ENCODE results near the gene ARHGAP15. TPM values are rescaled to one million over a fixed set of nuclear protein-coding genes. Genes with fewer than 3 reads are reported as not detected.

ARHGAP15 gene
- total RNA-seq, 1 experiment from 2014 or later, result 82.8 TPM

DNA sequence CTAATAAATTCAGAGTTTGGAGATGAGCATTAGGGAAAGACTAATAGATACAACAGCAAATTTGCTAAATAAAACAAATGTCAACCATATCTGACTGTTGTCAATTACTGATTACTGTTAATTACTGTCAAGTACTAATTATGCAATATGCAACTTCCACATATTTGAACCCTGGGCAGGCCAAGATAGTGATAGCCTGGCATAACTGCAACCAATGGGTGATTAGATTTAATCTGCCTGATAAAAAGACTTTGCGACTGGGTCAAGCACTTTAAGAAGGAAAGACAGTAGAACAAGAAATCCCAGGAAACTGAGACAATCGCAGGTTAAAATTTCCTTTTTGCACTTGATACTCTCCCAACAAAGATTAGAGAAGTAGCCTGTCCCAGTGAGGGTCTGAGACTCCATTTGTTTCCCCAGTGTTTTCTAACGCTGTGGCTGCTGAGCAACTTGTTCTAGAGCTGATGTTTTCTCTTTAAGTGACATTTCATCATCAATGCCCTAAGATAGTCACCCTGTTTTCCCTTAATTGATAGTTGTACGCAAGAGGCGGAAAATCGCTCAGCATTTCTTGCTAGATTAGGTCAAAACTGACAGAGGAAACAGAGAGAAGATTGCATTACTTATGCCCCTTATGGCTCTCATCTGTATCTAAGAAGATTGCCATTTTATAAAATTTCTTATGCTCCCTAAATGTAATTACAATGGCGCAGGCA is 17.8 kb downstream of the ARHGAP15 start:
- no peak overlapping the region for H3K4me2 ChIP-seq (ENCODE audit: low read depth, low read length, poor library complexity, severe bottlenecking)

GRCh38 chr2:143148011-143148410 is 18.8 kb downstream of the ARHGAP15 start:
- no peak overlapping the region for H3K4me3 ChIP-seq (ENCODE audit: low read length)
- no peaks in the 10 kb centered on the region for H3K27me3 ChIP-seq (ENCODE audit: low read length)
- H2AFZ ChIP-seq (ENCODE audit: low read length), result no peak overlapping the region
- DNase-seq, result no peak
- no peaks in the 10 kb centered on the region for H3K9me2 ChIP-seq (replicated peaks; ENCODE audit: insufficient read depth, low read length)
- H3K9ac ChIP-seq (ENCODE audit: low read length), result no peak overlapping the region
- no peaks in the 10 kb centered on the region for H3K9me3 ChIP-seq (ENCODE audit: low read length)
- no peaks in the 10 kb centered on the region for H4K20me1 ChIP-seq (ENCODE audit: insufficient read depth, low read depth, low read length)
- H3K4me2 ChIP-seq (ENCODE audit: low read depth, low read length, poor library complexity, severe bottlenecking), result peak overlapping the region; percentile 1
- no peaks in the 10 kb centered on the region for H3K36me3 ChIP-seq (ENCODE audit: insufficient read depth, low read length)
- peak overlapping the region; percentile 55 for H3K27ac ChIP-seq (ENCODE audit: low read length)
- H3K4me1 ChIP-seq (ENCODE audit: low read length), result peaks cover 91% of the 10 kb centered on the region
- peaks cover 94% of the 10 kb centered on the region for H3K79me2 ChIP-seq (ENCODE audit: low read length)

More for the DNA sequence above, 17.8 kb downstream of the ARHGAP15 start:
- DNase-seq, result no peak
- Histone ChIP-seq H3K9me3 (ENCODE audit: low read length) (no peaks in the 10 kb centered on the region), H3K4me3 (ENCODE audit: low read length) (no peak overlapping the region), H3K4me1 (ENCODE audit: low read length) (peaks cover 91% of the 10 kb centered on the region), H3K27ac (ENCODE audit: low read length) (no peak overlapping the region; the same call in 1 of the 2 replicates), H3K9me2 (replicated peaks; ENCODE audit: insufficient read depth, low read length) (no peaks in the 10 kb centered on the region), H3K9ac (ENCODE audit: low read length) (no peak overlapping the region), H4K20me1 (ENCODE audit: insufficient read depth, low read depth, low read length) (no peaks in the 10 kb centered on the region), H3K27me3 (ENCODE audit: low read length) (no peaks in the 10 kb centered on the region), H2AFZ (ENCODE audit: low read length) (no peak overlapping the region), H3K36me3 (ENCODE audit: insufficient read depth, low read length) (no peaks in the 10 kb centered on the region), H3K79me2 (ENCODE audit: low read length) (peaks cover 94% of the 10 kb centered on the region)

- Histone ChIP-seq H3K4me1 (ENCODE audit: low read length) (peaks cover 92% of the 10 kb centered on the region), H3K36me3 (ENCODE audit: insufficient read depth, low read length) (no peaks in the 10 kb centered on the region), H4K20me1 (ENCODE audit: insufficient read depth, low read depth, low read length) (no peaks in the 10 kb centered on the region), H3K9me2 (replicated peaks; ENCODE audit: insufficient read depth, low read length) (no peaks in the 10 kb centered on the region), H3K4me3 (ENCODE audit: low read length) (no peak overlapping the region), H3K9ac (ENCODE audit: low read length) (no peak overlapping the region), H3K4me2 (ENCODE audit: low read depth, low read length, poor library complexity, severe bottlenecking) (peak overlapping the region; percentile 1), H3K27me3 (ENCODE audit: low read length) (no peaks in the 10 kb centered on the region), H2AFZ (ENCODE audit: low read length) (no peak overlapping the region), H3K79me2 (ENCODE audit: low read length) (peaks cover 87% of the 10 kb centered on the region), H3K27ac (ENCODE audit: low read length) (peak overlapping the region; percentile 55), H3K9me3 (ENCODE audit: low read length) (no peaks in the 10 kb centered on the region)
- DNase-seq, result no peak
Observed at GRCh38 chr2:143148757-143149156, 19.5 kb downstream of the ARHGAP15 start.

- Histone ChIP-seq H3K79me2 (ENCODE audit: low read length) (peaks cover 84% of the 10 kb centered on the region), H3K9ac (ENCODE audit: low read length) (peak overlapping the region; percentile 46), H3K27ac (ENCODE audit: low read length) (peak overlapping the region; percentile 76), H4K20me1 (ENCODE audit: insufficient read depth, low read depth, low read length) (no peaks in the 10 kb centered on the region), H3K4me1 (ENCODE audit: low read length) (peaks cover 96% of the 10 kb centered on the region), H3K9me2 (replicated peaks; ENCODE audit: insufficient read depth, low read length) (no peaks in the 10 kb centered on the region), H3K9me3 (ENCODE audit: low read length) (no peaks in the 10 kb centered on the region), H3K4me2 (ENCODE audit: low read depth, low read length, poor library complexity, severe bottlenecking) (peak overlapping the region; percentile 62), H3K36me3 (ENCODE audit: insufficient read depth, low read length) (no peaks in the 10 kb centered on the region), H3K27me3 (ENCODE audit: low read length) (no peaks in the 10 kb centered on the region), H2AFZ (ENCODE audit: low read length) (no peak overlapping the region), H3K4me3 (ENCODE audit: low read length) (peak overlapping the region; percentile 29)
- DNase-seq, result peak; percentile 80
Observed at GRCh38 chr2:143150287-143150686, 21.1 kb downstream of the ARHGAP15 start.

- no peaks in the 10 kb centered on the region for H4K20me1 ChIP-seq (ENCODE audit: insufficient read depth, low read depth, low read length)
- no peaks in the 10 kb centered on the region for H3K9me2 ChIP-seq (replicated peaks; ENCODE audit: insufficient read depth, low read length)
- H3K9ac ChIP-seq (ENCODE audit: low read length), result no peak overlapping the region
- H3K4me3 ChIP-seq (ENCODE audit: low read length), result no peak overlapping the region
- H3K4me1 ChIP-seq (ENCODE audit: low read length), result peaks cover 97% of the 10 kb centered on the region
- peak overlapping the region; percentile 62 for H3K4me2 ChIP-seq (ENCODE audit: low read depth, low read length, poor library complexity, severe bottlenecking)
- no peaks in the 10 kb centered on the region; the same call in 1 of the 2 replicates for H3K36me3 ChIP-seq (ENCODE audit: insufficient read depth, low read length)
- no peak overlapping the region for H2AFZ ChIP-seq (ENCODE audit: low read length)
- H3K9me3 ChIP-seq (ENCODE audit: low read length), result no peaks in the 10 kb centered on the region
- no peak for DNase-seq
- no peaks in the 10 kb centered on the region for H3K27me3 ChIP-seq (ENCODE audit: low read length)
- peaks cover 87% of the 10 kb centered on the region for H3K79me2 ChIP-seq (ENCODE audit: low read length)
- H3K27ac ChIP-seq (ENCODE audit: low read length), result peak overlapping the region; percentile 76
Observed at GRCh38 chr2:143151111-143151752, 22.0 kb downstream of the ARHGAP15 start.

- H2AFZ ChIP-seq (ENCODE audit: low read length), result no peak overlapping the region
- peaks cover 97% of the 10 kb centered on the region for H3K4me1 ChIP-seq (ENCODE audit: low read length)
- H3K9me3 ChIP-seq (ENCODE audit: low read length), result no peaks in the 10 kb centered on the region
- peaks cover 86% of the 10 kb centered on the region for H3K79me2 ChIP-seq (ENCODE audit: low read length)
- no peak overlapping the region for H3K9ac ChIP-seq (ENCODE audit: low read length)
- H3K27me3 ChIP-seq (ENCODE audit: low read length), result no peaks in the 10 kb centered on the region
- H3K9me2 ChIP-seq (replicated peaks; ENCODE audit: insufficient read depth, low read length), result no peaks in the 10 kb centered on the region
- no peak overlapping the region; the same call in 1 of the 2 replicates for H3K4me3 ChIP-seq (ENCODE audit: low read length)
- peak overlapping the region; percentile 42 for H3K4me2 ChIP-seq (ENCODE audit: low read depth, low read length, poor library complexity, severe bottlenecking)
- no peaks in the 10 kb centered on the region; the same call in 1 of the 2 replicates for H3K36me3 ChIP-seq (ENCODE audit: insufficient read depth, low read length)
- DNase-seq, result no peak
- H3K27ac ChIP-seq (ENCODE audit: low read length), result peak overlapping the region; percentile 76; the same call in 1 of the 2 replicates
- H4K20me1 ChIP-seq (ENCODE audit: insufficient read depth, low read depth, low read length), result no peaks in the 10 kb centered on the region
Observed at GRCh38 chr2:143152219-143152618, 23.0 kb downstream of the ARHGAP15 start.

- H3K9ac ChIP-seq (ENCODE audit: low read length), result no peak overlapping the region
- H3K79me2 ChIP-seq (ENCODE audit: low read length), result peaks cover 86% of the 10 kb centered on the region
Observed at GRCh38 chr2:143152637-143153036, 23.4 kb downstream of the ARHGAP15 start.

DNA sequence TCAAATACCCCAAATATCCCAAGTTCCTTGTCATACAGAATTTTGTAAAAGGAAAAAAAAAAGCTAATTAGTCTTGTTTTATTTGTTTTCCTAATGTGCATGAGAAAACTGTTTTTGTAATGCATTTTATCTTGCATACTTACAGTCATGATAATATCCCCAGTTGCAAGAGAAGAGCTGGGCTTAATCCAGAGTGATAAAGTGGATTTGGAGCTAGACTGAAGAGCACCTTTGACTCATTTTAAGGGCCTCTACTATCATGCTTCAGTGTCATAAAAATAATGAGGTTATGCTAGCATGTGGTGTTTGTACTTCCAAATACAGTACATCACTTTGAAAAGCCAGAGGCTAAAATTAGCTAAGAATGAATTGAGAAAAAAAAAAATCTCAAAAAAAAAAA is 26.4 kb downstream of the ARHGAP15 start:
- Histone ChIP-seq H3K4me1 (ENCODE audit: low read length) (peaks cover 97% of the 10 kb centered on the region), H3K9me2 (replicated peaks; ENCODE audit: insufficient read depth, low read length) (no peaks in the 10 kb centered on the region), H2AFZ (ENCODE audit: low read length) (no peak overlapping the region), H3K27me3 (ENCODE audit: low read length) (no peaks in the 10 kb centered on the region), H3K79me2 (ENCODE audit: low read length) (peaks cover 79% of the 10 kb centered on the region), H3K9me3 (ENCODE audit: low read length) (no peaks in the 10 kb centered on the region), H3K4me3 (ENCODE audit: low read length) (no peak overlapping the region), H4K20me1 (ENCODE audit: insufficient read depth, low read depth, low read length) (no peaks in the 10 kb centered on the region), H3K9ac (ENCODE audit: low read length) (no peak overlapping the region), H3K27ac (ENCODE audit: low read length) (no peak overlapping the region), H3K4me2 (ENCODE audit: low read depth, low read length, poor library complexity, severe bottlenecking) (no peak overlapping the region), H3K36me3 (ENCODE audit: insufficient read depth, low read length) (no peaks in the 10 kb centered on the region; the same call in 1 of the 2 replicates)
- no peak for DNase-seq

More at GRCh38 chr2:143152637-143153036, 23.4 kb downstream of the ARHGAP15 start:
- peak overlapping the region; percentile 42 for H3K4me2 ChIP-seq (ENCODE audit: low read depth, low read length, poor library complexity, severe bottlenecking)
- no peak overlapping the region; the same call in 1 of the 2 replicates for H3K4me3 ChIP-seq (ENCODE audit: low read length)
- no peaks in the 10 kb centered on the region for H3K9me3 ChIP-seq (ENCODE audit: low read length)
- H3K9me2 ChIP-seq (replicated peaks; ENCODE audit: insufficient read depth, low read length), result no peaks in the 10 kb centered on the region
- no peaks in the 10 kb centered on the region for H4K20me1 ChIP-seq (ENCODE audit: insufficient read depth, low read depth, low read length)
- peak overlapping the region; percentile 34 for H3K27ac ChIP-seq (ENCODE audit: low read length)
- no peak for DNase-seq
- H3K27me3 ChIP-seq (ENCODE audit: low read length), result no peaks in the 10 kb centered on the region
- H2AFZ ChIP-seq (ENCODE audit: low read length), result no peak overlapping the region
- peaks cover 97% of the 10 kb centered on the region for H3K4me1 ChIP-seq (ENCODE audit: low read length)
- no peaks in the 10 kb centered on the region; the same call in 1 of the 2 replicates for H3K36me3 ChIP-seq (ENCODE audit: insufficient read depth, low read length)
